HL-60/S4 treated with phorbol 12-myristate 13-acetate at 8.2 ng/mL for 4 days and 3 days (cell line): ENCODE results near the gene NBAS.
"Not testable (repeated sequence)": the region's sequence is repeated elsewhere in the genome, so short reads cannot be mapped to it uniquely, and the experiment has no call there.

ENCODE experiments used
- in situ Hi-C: fragments of 300-500 bp; cut with MboI; formaldehyde crosslinking; loops from 2 replicates; pipeline ENCODE4 v1.15.0; 2022; ENCODE audit warnings: low sequenced_read_pairs

Gene NBAS

GRCh38 chr2:15230599-15231192, 330.4 kb downstream of the NBAS start:
- in situ Hi-C loops = no loop called here

- in situ Hi-C loops = no loop called here
Measured at GRCh38 chr2:15226661-15227060, 334.5 kb downstream of the NBAS start.

GRCh38 chr2:15225131-15225530, 336.0 kb downstream of the NBAS start:
- in situ Hi-C loops = no loop called here

GRCh38 chr2:15224641-15225040, 336.5 kb downstream of the NBAS start:
- in situ Hi-C loops = no loop called here

GRCh38 chr2:15223887-15224286, 337.2 kb downstream of the NBAS start:
- in situ Hi-C loops = no loop called here

- in situ Hi-C loops = no loop called here
Measured at GRCh38 chr2:15222856-15223255, 338.3 kb downstream of the NBAS start.

GRCh38 chr2:15220603-15221002, 340.5 kb downstream of the NBAS start:
- in situ Hi-C loops = no loop called here

- in situ Hi-C loops = no loop called here
Measured at GRCh38 chr2:15218423-15219086, 342.6 kb downstream of the NBAS start.

- in situ Hi-C loops = no loop called here
Measured at GRCh38 chr2:15212249-15212648, 348.9 kb downstream of the NBAS start.

- in situ Hi-C loops = not testable (repeated sequence)
Measured at GRCh38 chr2:15210542-15210941, 350.6 kb downstream of the NBAS start.

- in situ Hi-C loops = no loop called here
Measured at GRCh38 chr2:15206419-15206818, 354.7 kb downstream of the NBAS start.

- in situ Hi-C loops = no loop called here
Measured at GRCh38 chr2:15205562-15205961, 355.6 kb downstream of the NBAS start.

- in situ Hi-C loops = no loop called here
Measured at GRCh38 chr2:15201009-15201408, 360.1 kb downstream of the NBAS start.

GRCh38 chr2:15200581-15200980, 360.6 kb downstream of the NBAS start:
- in situ Hi-C loops = no loop called here

GRCh38 chr2:15198051-15198450, 363.1 kb downstream of the NBAS start:
- in situ Hi-C loops = no loop called here

GRCh38 chr2:15195813-15196212, 365.3 kb downstream of the NBAS start:
- in situ Hi-C loops = no loop called here

GRCh38 chr2:15191789-15192188, 369.3 kb downstream of the NBAS start:
- in situ Hi-C loops = no loop called here

- in situ Hi-C loops = no loop called here
Measured at GRCh38 chr2:15189216-15189615, 371.9 kb downstream of the NBAS start.

- in situ Hi-C loops = no loop called here
Measured at GRCh38 chr2:15187702-15188101, 373.4 kb downstream of the NBAS start.

GRCh38 chr2:15186118-15186517, 375.0 kb downstream of the NBAS start:
- in situ Hi-C loops = no loop called here

GRCh38 chr2:15184491-15184890, 376.6 kb downstream of the NBAS start:
- in situ Hi-C loops = no loop called here

GRCh38 chr2:15182275-15182674, 378.9 kb downstream of the NBAS start:
- in situ Hi-C loops = no loop called here
